ENCODE data around the gene PRTG.
"Not testable (repeated sequence)": the region's sequence is repeated elsewhere in the genome, so short reads cannot be mapped to it uniquely, and the experiment has no call there.

Gene PRTG

GRCh38 chr15:55742927-55743728, at the start of gene PRTG:
PRTG (minus strand) TSS chr15:55743152; CDS start chr15:55742931, 221 bp downstream.
- peak within 1 kb of the TSS; percentile 39 for H3K27ac ChIP-seq (ENCODE audit: low read depth, low read length)
- H3K4me1 ChIP-seq (ENCODE audit: insufficient read depth, low read length), result peaks cover 13% of the 10 kb centered on the region
- no peak within 1 kb of the TSS for H3K9ac ChIP-seq (ENCODE audit: low read length)
- no peaks in the 10 kb centered on the region for H3K36me3 ChIP-seq (ENCODE audit: insufficient read depth, low read length)
- no peaks in the 10 kb centered on the region for H3K9me3 ChIP-seq (ENCODE audit: low read length)
- H3K27me3 ChIP-seq (ENCODE audit: control insufficient read depth in 1 of 2, insufficient read depth in 2 of 2, low read length in 2 of 2), result peaks cover 20 to 23% of the 10 kb centered on the region in 2 donors
- H3K4me3 ChIP-seq (ENCODE audit: low read depth in 1 of 2, low read length in 2 of 2), result peak within 1 kb of the TSS; percentile 62

DNA sequence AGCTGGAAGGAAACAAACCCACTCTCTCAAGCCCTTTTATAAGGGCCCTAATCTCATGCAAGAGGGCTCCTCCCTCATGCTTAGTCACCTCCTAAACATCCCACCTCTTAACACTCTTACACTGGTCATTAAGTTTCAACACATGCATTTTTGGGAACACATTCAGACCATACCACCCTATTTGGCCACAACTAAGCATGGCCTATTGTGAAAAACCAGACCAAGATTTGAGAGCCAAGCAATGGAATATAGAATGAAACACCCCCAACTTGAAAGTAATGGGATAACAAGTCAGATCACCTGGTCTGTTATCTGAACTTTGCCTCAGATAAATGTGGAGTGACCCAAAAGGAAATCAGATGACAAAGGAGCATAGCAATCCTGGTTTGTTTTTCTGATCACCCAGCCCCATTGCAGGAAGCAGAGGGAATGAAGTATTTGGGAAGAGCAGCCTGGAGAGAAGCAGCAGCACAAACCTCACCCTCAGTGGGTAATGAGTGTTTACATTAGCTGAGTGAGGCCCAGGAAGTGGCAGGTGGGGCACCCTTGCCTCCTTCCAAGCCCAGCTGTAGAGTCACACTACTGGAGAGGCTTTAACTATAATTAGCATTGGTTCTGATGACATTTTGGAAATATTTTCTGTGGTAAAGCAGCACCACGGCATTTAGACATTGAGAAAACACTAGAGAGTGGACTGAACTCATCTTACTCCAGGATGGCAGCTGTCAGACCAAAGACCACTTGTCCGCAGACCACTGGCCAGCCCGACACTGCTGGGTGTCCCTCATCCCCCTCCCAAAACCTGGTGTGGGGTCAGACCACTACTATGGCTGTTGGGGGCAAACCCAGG, 48.8 kb upstream of the PRTG start:
- Histone ChIP-seq H3K9ac (ENCODE audit: low read length) (no peak overlapping the region), H3K9me3 (ENCODE audit: low read length) (no peaks in the 10 kb centered on the region), H3K4me3 (ENCODE audit: low read depth in 1 of 2, low read length in 2 of 2) (no peak overlapping the region), H3K36me3 (ENCODE audit: insufficient read depth, low read length) (no peaks in the 10 kb centered on the region), H3K4me1 (ENCODE audit: insufficient read depth, low read length) (peaks cover 7% of the 10 kb centered on the region), H3K27ac (ENCODE audit: low read depth, low read length) (no peak overlapping the region), H3K27me3 (ENCODE audit: control insufficient read depth in 1 of 2, insufficient read depth in 2 of 2, low read length in 2 of 2) (no peaks in the 10 kb centered on the region)

DNA sequence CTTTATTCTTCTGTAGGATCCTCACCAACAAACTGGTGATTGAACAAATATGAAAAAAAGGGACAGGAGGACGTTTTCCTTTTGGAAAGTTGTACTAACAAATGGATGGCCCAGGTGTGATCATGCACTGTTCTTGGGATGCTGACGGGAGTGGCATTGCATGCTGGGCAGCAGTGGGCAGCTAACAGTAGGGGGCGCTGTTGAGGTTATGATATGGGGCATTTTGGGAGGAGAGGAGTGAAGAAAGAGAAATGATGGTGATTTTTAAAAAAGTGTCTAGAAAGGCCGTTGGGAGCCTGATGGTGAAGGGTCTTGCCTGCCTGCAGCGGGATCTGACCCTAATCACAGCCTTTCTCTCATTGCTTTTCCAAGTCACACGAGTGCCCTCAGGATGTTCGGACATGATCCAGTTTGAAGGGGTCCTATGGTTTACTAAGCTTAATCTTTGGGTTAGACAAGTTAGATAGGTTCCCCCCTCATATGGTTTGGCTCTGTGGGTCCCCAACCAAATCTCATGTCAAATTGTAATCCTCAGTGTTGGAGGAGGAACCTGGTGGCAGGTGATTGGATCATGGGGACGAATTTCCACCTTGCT, 46.2 kb upstream of the PRTG start:
- no peak overlapping the region for H3K9ac ChIP-seq (ENCODE audit: low read length)
- H3K4me3 ChIP-seq (ENCODE audit: low read depth in 1 of 2, low read length in 2 of 2), result no peak overlapping the region
- H3K27ac ChIP-seq (ENCODE audit: low read depth, low read length), result no peak overlapping the region
- no peaks in the 10 kb centered on the region for H3K36me3 ChIP-seq (ENCODE audit: insufficient read depth, low read length)
- H3K4me1 ChIP-seq (ENCODE audit: insufficient read depth, low read length), result no peaks in the 10 kb centered on the region
- no peaks in the 10 kb centered on the region for H3K27me3 ChIP-seq (ENCODE audit: control insufficient read depth in 1 of 2, insufficient read depth in 2 of 2, low read length in 2 of 2)
- H3K9me3 ChIP-seq (ENCODE audit: low read length), result no peaks in the 10 kb centered on the region

GRCh38 chr15:55786341-55786740, 43.4 kb upstream of the PRTG start:
- Histone ChIP-seq H3K36me3 (ENCODE audit: insufficient read depth, low read length) (no peaks in the 10 kb centered on the region), H3K4me1 (ENCODE audit: insufficient read depth, low read length) (no peaks in the 10 kb centered on the region), H3K4me3 (ENCODE audit: low read depth in 1 of 2, low read length in 2 of 2) (no peak overlapping the region), H3K27ac (ENCODE audit: low read depth, low read length) (no peak overlapping the region), H3K9ac (ENCODE audit: low read length) (no peak overlapping the region), H3K27me3 (ENCODE audit: control insufficient read depth in 1 of 2, insufficient read depth in 2 of 2, low read length in 2 of 2) (no peaks in the 10 kb centered on the region), H3K9me3 (ENCODE audit: low read length) (no peaks in the 10 kb centered on the region)

DNA sequence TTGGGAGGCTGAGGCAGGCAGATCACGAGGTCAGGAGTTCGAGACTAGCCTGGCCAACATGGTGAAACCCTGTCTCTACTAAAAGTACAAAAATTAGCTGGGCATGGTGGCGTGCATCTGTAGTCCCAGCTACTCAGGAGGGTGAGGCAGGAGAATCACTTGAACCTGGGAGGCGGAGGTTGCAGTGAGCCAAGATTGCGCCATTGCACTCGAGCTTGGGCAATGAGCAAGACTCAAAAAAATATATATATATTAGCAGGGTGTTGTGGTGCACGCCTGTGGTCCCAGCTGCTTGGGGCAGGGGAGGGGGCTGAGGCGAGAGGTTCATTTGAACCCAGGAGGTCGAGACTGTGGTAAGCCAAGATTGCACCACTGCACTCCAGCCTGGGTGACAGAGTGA, 42.6 kb upstream of the PRTG start:
- H3K9ac ChIP-seq (ENCODE audit: low read length); H3K9me3 ChIP-seq (ENCODE audit: low read length); H3K27ac ChIP-seq (ENCODE audit: low read depth, low read length); H3K4me3 ChIP-seq (ENCODE audit: low read depth in 1 of 2, low read length in 2 of 2); H3K36me3 ChIP-seq (ENCODE audit: insufficient read depth, low read length); H3K4me1 ChIP-seq (ENCODE audit: insufficient read depth, low read length); H3K27me3 ChIP-seq (ENCODE audit: control insufficient read depth in 1 of 2, insufficient read depth in 2 of 2, low read length in 2 of 2): not testable (repeated sequence)

GRCh38 chr15:55784286-55784685, 41.3 kb upstream of the PRTG start:
- Histone ChIP-seq H3K36me3 (ENCODE audit: insufficient read depth, low read length) (no peaks in the 10 kb centered on the region), H3K4me3 (ENCODE audit: low read depth in 1 of 2, low read length in 2 of 2) (no peak overlapping the region), H3K27ac (ENCODE audit: low read depth, low read length) (no peak overlapping the region), H3K9ac (ENCODE audit: low read length) (no peak overlapping the region), H3K9me3 (ENCODE audit: low read length) (no peaks in the 10 kb centered on the region), H3K27me3 (ENCODE audit: control insufficient read depth in 1 of 2, insufficient read depth in 2 of 2, low read length in 2 of 2) (no peaks in the 10 kb centered on the region), H3K4me1 (ENCODE audit: insufficient read depth, low read length) (no peaks in the 10 kb centered on the region)

DNA sequence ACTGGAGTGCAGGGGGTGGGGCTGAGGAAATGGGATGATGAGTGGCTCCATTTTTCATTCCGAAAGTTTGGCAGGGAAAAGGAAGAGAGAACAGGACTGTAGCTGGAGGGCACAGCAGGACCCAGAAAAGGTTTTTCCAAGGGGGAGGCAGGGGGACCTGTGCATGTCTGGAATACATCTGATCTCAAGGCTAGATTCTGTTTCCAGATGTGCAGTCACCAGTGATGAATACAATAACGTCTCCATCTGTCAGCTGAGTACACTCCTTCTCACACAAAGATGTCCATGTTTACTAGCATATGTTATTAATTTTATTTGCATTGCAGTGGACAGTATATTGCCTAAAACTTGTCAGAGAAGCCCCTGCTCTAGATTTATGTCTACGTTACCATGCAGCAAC, 39.9 kb upstream of the PRTG start:
- H3K4me1 ChIP-seq (ENCODE audit: insufficient read depth, low read length), result no peaks in the 10 kb centered on the region

GRCh38 chr15:55780292-55780691, 37.3 kb upstream of the PRTG start:
- H3K9me3 ChIP-seq (ENCODE audit: low read length), result no peaks in the 10 kb centered on the region
- no peaks in the 10 kb centered on the region for H3K36me3 ChIP-seq (ENCODE audit: insufficient read depth, low read length)
- H3K4me1 ChIP-seq (ENCODE audit: insufficient read depth, low read length), result no peaks in the 10 kb centered on the region
- no peak overlapping the region for H3K4me3 ChIP-seq (ENCODE audit: low read depth in 1 of 2, low read length in 2 of 2)
- no peak overlapping the region for H3K27ac ChIP-seq (ENCODE audit: low read depth, low read length)
- H3K9ac ChIP-seq (ENCODE audit: low read length), result no peak overlapping the region
- no peaks in the 10 kb centered on the region for H3K27me3 ChIP-seq (ENCODE audit: control insufficient read depth in 1 of 2, insufficient read depth in 2 of 2, low read length in 2 of 2)

More for the DNA sequence above, 39.9 kb upstream of the PRTG start:
- no peak overlapping the region for H3K27ac ChIP-seq (ENCODE audit: low read depth, low read length)
- H3K9ac ChIP-seq (ENCODE audit: low read length), result no peak overlapping the region
- no peaks in the 10 kb centered on the region for H3K27me3 ChIP-seq (ENCODE audit: control insufficient read depth in 1 of 2, insufficient read depth in 2 of 2, low read length in 2 of 2)
- no peaks in the 10 kb centered on the region for H3K36me3 ChIP-seq (ENCODE audit: insufficient read depth, low read length)
- H3K9me3 ChIP-seq (ENCODE audit: low read length), result no peaks in the 10 kb centered on the region
- H3K4me3 ChIP-seq (ENCODE audit: low read depth in 1 of 2, low read length in 2 of 2), result no peak overlapping the region

DNA sequence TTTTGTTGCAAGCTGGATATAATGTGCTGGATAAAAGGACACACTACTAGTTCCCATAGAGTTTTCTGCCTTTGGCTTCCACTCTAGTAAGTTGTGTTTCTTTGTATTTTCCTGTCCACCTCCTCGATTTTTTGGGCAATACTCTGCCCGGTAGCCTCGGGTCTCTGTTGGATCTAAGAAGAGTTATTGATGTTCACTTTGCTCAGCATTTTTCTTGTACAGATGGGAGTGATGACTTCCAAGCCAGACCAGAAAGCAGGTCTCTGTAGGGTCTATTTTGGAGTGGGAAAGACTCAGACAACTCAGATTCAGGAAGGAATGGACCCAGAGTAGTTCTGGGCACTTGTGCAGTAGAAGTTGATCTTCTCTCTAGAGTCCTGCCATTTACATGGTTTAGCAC, 36.0 kb upstream of the PRTG start:
- Histone ChIP-seq H3K27ac (ENCODE audit: low read depth, low read length) (no peak overlapping the region), H3K4me3 (ENCODE audit: low read depth in 1 of 2, low read length in 2 of 2) (no peak overlapping the region), H3K4me1 (ENCODE audit: insufficient read depth, low read length) (no peaks in the 10 kb centered on the region), H3K27me3 (ENCODE audit: control insufficient read depth in 1 of 2, insufficient read depth in 2 of 2, low read length in 2 of 2) (no peaks in the 10 kb centered on the region), H3K36me3 (ENCODE audit: insufficient read depth, low read length) (no peaks in the 10 kb centered on the region), H3K9ac (ENCODE audit: low read length) (no peak overlapping the region), H3K9me3 (ENCODE audit: low read length) (no peaks in the 10 kb centered on the region)

GRCh38 chr15:55775316-55775715, 32.4 kb upstream of the PRTG start:
- H3K4me1 ChIP-seq (ENCODE audit: insufficient read depth, low read length), result no peaks in the 10 kb centered on the region
- H3K36me3 ChIP-seq (ENCODE audit: insufficient read depth, low read length), result no peaks in the 10 kb centered on the region
- no peak overlapping the region for H3K9ac ChIP-seq (ENCODE audit: low read length)
- no peak overlapping the region for H3K4me3 ChIP-seq (ENCODE audit: low read depth in 1 of 2, low read length in 2 of 2)
- no peaks in the 10 kb centered on the region for H3K9me3 ChIP-seq (ENCODE audit: low read length)
- no peaks in the 10 kb centered on the region for H3K27me3 ChIP-seq (ENCODE audit: control insufficient read depth in 1 of 2, insufficient read depth in 2 of 2, low read length in 2 of 2)
- H3K27ac ChIP-seq (ENCODE audit: low read depth, low read length), result no peak overlapping the region

DNA sequence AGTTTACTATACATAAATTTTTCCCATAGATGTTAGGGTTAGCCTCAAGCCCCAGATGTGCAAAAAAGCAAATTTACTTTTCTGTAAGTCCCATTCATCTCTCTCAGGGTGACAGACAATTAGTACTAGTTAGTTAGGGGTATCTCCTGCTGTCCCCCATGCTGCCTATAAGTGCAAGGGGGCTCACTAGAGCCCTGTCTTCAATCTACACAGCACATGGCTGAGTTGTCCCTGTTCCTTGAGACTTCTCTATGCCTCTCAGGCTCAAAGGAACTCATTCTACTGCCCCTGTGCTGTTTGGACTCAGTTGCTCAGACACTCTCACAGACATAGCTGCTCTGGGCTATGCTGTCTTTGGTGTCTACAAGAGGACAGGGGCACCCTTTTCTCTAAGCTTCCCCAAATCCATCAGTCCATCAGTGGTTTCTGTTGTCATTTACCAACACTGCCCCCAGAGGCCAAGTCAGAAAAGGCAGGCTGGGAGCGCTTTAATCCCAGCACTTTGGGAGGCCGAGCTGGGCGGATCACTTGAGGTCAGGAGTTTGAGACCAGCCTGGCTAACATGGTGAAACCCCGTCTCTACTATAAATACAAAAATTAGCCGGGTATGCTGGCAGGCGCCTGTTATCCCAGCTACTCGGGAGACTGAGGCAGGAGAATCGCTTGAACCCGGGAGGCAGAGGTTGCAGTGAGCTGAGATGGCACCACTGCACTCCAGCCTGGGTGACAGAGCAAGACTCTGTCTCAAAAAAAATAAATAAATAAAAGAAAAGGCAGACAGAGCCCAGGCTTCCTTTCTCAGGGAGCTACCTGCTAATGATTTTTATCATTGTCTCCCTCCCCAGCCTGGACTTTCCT, 31.4 kb upstream of the PRTG start:
- Histone ChIP-seq H3K4me1 (ENCODE audit: insufficient read depth, low read length) (no peaks in the 10 kb centered on the region), H3K27ac (ENCODE audit: low read depth, low read length) (no peak overlapping the region), H3K27me3 (ENCODE audit: control insufficient read depth in 1 of 2, insufficient read depth in 2 of 2, low read length in 2 of 2) (no peaks in the 10 kb centered on the region), H3K9me3 (ENCODE audit: low read length) (no peaks in the 10 kb centered on the region), H3K36me3 (ENCODE audit: insufficient read depth, low read length) (no peaks in the 10 kb centered on the region), H3K4me3 (ENCODE audit: low read depth in 1 of 2, low read length in 2 of 2) (no peak overlapping the region), H3K9ac (ENCODE audit: low read length) (no peak overlapping the region)
